Measurements from ENCODE around the gene NFS1.

DNA sequence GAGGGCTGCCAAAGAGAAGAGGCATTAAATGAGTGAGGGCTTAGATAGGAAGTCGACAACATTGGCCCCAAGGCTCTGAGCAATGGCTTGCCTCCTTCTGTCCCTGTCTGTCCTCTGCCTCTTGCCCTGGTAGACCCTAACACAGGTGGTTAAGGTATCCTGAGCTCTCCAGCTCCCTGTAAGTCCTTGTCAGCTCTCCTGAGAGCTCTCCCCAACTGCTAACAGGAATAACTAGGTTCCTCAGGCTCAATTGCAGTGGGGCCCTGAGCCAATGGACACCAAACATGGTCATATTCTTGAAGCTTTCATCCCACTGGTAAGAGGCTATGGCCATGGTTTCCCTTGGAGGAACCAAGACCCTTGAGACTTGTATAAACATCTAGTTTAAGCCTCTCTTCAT lies 29.5 kb downstream of the NFS1 start:
- TF ChIP-seq, protein P1, sequence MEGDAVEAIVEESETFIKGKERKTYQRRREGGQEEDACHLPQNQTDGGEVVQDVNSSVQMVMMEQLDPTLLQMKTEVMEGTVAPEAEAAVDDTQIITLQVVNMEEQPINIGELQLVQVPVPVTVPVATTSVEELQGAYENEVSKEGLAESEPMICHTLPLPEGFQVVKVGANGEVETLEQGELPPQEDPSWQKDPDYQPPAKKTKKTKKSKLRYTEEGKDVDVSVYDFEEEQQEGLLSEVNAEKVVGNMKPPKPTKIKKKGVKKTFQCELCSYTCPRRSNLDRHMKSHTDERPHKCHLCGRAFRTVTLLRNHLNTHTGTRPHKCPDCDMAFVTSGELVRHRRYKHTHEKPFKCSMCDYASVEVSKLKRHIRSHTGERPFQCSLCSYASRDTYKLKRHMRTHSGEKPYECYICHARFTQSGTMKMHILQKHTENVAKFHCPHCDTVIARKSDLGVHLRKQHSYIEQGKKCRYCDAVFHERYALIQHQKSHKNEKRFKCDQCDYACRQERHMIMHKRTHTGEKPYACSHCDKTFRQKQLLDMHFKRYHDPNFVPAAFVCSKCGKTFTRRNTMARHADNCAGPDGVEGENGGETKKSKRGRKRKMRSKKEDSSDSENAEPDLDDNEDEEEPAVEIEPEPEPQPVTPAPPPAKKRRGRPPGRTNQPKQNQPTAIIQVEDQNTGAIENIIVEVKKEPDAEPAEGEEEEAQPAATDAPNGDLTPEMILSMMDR (IDR thresholded peaks at IDR 0.05), result no peak
- TF ChIP-seq EZH2 (IDR thresholded peaks at IDR 0.05; ENCODE audit: borderline replicate concordance, insufficient read depth, low read depth, low read length, poor library complexity, severe bottlenecking), result no peak
